NCI-H1105 (cell line): ENCODE data around the gene MZF1.
"Not testable (repeated sequence)": the region's sequence is repeated elsewhere in the genome, so short reads cannot be mapped to it uniquely, and the experiment has no call there.

Experiments
- DNase-seq: peaks from one replicate; lab custom pipeline; 2025; lab: John Stamatoyannopoulos, UW

The MZF1 gene

GRCh38 chr19:58572818-58573657 lies at the start of gene MZF1:
MZF1 (minus strand) TSS chr19:58573335; CDS start chr19:58571389, 1,946 bp downstream.
- DNase-seq = no peak

DNA sequence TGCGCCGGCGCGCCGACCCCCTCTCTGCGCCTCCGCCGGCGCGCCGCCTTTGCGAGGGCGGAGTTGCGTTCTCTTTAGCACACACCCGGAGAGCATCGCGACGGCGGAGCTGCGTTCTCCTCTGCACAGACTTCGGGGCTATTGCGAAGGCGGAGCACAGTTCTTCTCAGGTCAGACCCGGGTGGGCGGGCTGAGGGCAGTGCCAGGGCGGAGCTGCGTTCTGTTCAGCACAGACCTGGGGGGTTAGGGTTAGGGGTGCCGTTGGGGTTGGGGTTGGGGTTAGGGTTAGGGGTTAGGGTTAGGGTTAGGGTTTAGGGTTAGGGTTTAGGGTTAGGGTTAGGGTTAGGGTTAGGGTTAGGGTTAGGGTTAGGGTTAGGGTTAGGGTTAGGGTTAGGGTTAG lies 34.1 kb upstream of the MZF1 start:
- not testable (repeated sequence) for DNase-seq

GRCh38 chr19:58606251-58606896 lies 33.2 kb upstream of the MZF1 start:
- not testable (repeated sequence) for DNase-seq

DNA sequence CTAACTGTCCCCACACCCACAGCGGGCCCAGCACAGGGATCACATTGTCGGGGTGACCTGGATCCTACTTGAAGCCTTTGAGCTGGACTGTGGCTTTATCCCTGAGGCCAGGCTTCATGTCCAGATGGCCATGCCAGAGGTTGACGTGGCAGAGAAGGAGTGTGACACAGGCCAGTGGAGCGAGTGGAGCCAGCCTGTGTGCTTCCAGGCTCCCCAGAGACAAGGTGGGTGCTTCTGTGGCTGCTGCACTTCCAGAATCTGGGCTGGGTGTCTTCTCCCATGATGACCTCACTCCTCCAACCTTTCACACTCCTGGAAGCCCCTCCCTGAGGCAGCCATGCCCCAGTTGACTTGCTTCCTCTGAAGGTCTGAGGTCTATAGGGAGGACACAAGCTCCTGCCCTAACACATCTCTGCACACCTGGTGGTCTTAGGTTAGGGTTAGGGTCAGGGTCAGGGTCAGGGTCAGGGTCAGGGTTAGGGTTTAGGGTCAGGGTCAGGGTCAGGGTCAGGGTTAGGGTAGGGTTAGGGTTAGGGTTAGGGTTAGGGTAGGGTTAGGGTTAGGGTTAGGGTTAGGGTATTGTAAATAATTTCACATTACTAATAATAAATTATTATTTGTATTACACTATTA lies 13.1 kb upstream of the MZF1 start:
- DNase-seq = no peak

DNA sequence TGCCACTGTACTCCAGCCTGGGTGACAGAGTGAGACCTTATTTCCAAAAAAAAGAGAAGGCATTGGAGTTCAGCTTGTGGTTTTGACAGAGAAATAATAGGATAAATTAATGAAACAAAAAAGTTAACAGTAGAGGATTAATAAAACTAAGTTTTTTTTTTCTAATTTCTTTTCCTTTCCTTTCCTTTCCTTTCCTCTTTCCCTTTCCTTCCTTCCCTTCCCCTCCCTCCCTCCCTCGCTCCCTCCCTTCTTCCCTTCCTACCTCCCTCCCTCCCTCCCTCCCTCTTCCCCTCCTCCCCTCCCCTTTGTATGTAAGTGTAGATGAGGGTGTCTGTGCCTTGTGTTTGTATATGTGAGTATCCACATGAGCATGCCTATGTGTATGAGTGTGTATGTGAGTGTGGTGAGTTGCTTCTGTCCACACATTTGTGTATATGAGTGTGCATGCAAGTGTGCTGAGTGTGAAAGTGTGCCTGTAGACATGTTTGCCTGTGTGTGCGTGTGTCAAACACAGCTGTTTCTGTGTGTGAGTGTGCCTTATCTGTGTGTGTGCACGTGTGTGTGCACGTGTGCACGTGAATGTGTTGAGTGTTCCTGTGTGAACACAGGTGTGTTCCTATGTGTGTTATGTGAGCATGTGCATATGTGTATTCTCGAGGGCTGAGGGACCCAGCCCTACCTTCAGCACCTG lies 12.5 kb upstream of the MZF1 start:
- DNase-seq = no peak

DNA sequence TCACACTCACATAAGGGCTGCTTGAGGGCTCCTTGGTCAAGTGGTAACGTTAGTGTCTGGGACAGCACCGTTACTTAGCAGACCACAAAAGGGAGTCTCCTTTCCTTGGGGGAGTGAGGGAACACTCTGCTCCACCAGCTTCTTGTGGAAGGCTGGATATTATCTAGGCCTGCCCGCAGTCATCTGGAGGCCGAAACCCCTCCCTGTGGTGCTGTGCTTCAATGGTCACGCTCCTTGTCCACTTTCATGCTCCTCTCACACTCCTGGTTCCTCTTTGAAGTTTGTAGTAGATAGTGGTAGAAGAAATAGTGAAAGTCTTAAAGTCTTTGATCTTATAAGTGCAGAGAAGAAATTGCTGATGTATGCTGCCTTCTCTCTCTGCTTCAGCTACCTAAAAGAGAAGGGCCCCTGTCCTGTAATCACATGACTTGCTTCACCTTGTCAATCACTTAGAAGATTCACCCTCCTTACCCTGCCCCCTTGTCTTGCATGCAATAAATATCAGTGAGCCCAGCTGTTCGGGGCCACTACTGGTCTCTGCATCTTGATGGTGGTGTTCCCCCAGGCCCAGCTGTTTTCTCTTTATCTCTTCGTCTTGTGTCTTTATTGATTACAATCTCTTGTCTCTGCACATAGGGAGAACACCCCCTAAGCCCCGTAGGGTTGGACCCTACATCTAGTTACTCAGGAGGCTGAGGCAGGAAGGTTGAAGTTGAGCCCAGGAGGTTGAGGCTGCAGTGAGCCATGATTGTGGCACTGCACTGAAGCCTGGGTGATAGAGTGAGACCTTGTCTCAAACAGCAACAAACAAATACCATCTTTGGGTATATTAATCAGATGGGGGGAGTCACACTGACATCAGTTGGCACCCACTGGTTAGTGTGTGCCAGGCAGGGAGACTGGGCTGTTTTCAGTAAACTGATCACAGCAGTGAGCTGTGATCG lies 11.6 kb upstream of the MZF1 start:
- DNase-seq = no peak

- DNase-seq = no peak
Observed at GRCh38 chr19:58582985-58583384, 9.8 kb upstream of the MZF1 start.

DNA sequence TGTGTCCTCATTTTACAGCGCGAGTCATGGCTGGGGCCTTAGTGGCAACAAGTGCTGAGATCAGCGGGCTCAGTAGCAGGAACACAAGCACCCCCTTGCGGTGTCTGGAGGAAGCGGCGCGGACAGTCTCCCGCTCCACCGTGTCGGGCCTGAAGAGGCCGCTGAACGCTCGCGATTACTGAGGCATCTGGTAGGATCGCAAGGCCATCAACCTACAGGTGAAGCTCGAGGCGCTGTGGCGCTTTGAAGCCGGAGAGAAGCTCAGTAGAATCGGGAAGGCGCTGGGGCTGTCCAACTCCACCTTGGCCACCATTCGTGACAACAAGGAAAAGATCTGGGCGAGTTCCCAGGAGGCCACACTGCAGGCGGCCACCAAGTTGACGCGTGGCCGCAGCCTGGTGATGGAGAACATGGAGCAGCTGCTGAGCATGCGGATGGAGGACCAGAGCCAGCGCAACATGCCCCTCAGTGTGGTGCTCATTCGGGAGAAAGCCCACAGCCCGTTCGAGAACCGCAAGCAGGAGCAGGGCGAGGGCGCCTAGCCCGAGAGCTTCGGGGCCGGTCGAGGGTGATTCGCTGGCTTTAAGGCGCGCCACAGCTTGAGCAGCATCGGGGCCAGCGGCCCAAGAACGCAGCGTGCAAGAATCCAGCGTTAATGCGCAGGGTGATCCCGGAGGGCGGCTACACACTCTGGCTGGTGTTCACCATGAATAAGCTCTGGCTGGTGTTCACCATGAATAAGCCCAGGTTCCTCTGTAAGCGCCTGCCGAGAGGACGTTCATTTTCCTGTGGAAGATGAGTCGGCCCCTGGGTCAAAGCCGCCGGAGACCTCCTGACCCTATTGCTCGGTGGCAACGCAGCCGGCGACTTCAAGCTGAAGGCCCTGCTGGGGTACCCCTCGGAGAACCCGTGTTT lies 8.3 kb upstream of the MZF1 start:
- no peak for DNase-seq

DNA sequence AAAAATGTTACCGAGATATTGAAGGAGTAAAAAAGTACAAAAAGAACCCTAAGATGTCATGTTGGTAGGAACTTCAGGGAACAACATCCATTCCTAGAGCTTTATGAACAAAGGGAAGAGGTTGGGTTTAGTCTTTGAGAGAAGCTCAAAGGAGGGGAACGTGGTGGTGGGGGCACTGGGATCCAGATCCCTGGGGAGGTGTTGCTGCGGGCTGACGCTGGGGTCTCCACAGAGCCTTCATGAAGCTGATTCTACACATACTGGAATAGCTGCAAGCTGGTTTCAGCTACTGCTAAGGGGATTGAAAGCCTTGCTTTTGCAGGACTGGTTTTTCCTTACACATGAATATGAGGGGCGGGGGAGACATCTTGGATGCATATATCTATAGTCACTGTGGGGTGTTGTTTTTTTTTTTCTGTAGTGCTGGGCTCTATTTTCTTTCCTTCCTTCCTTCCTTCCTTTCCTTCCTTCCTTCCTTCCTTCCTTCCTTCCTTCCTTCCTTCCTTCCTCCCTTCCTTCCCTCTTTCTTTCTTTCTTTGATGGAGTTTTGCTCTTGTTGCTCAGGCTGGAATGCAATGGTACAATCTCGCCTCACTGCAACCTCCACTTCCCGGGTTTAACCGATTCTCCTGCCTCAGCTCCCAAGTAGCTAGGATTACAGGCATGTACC lies 6.5 kb upstream of the MZF1 start:
- DNase-seq = no peak

DNA sequence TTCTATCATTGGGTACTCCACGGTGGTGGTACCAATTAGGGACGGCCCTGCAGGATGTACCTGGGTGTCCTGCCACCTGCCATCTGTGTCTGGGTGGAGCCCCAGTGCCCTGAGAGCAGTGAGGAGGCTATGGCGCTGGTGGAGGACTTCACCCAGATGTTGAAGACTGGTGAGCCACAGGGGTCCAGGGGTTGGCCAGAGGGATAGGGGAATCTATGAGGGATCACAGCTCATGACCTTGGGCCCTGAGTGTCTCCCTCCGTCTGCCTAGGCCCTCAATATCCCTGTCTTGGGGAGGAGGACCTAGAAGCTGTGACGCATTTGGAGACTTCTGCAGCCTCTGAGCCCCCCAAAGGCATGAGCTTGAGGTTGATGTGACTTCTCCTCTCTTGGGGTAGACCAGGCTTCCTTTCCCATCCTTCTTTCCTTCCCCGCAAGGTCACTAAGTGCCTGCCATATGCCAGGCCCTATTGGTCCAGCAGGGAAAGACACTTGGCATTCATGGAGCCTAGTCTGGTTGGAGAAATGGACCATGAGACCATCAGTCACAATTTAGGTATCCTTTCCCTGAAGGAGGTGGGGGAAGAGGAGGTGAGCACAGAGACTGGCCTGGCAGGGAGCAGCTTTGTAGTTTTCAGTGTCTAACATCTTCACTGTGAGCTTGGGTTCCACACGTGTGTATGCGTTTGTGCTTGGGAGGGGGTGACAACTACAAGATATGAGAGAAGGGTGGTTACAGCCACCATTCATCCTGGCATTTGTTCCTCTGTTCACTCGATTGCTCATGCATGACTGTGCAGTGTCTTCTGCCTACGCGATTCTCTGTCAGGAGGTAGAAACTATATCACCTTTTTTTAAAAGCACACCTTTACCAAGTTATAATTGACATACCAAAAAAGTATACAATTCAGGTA lies 5.1 kb upstream of the MZF1 start:
- no peak for DNase-seq

- not testable (repeated sequence) for DNase-seq
Observed at GRCh38 chr19:58577581-58577980, 4.4 kb upstream of the MZF1 start.

GRCh38 chr19:58575183-58576041 lies 2.3 kb upstream of the MZF1 start:
- no peak for DNase-seq

DNA sequence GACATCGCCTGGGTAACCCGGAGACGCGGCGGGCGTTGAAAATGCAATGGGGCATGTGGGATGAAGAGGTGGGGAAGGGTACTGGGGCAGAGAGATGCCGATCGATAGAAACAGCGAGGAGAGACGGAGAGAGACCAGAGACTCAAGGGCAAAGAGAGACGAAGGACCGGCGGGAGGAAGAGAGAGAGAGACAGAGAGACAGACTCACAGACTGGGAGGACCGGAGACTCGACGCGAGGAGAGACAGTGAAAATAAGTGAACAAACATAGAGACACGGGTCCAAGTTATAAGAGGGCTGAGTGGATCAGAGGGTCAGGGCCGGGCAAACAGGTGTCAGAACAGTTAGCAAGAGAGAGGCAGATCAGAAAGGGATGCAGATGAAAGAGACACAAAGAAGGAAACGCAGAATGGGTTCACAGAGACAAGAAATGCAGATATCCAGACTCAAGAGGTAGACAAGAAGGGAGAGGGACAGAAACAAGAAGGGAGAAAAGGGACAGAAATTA lies 576 bp upstream of the MZF1 start:
- no peak for DNase-seq

DNA sequence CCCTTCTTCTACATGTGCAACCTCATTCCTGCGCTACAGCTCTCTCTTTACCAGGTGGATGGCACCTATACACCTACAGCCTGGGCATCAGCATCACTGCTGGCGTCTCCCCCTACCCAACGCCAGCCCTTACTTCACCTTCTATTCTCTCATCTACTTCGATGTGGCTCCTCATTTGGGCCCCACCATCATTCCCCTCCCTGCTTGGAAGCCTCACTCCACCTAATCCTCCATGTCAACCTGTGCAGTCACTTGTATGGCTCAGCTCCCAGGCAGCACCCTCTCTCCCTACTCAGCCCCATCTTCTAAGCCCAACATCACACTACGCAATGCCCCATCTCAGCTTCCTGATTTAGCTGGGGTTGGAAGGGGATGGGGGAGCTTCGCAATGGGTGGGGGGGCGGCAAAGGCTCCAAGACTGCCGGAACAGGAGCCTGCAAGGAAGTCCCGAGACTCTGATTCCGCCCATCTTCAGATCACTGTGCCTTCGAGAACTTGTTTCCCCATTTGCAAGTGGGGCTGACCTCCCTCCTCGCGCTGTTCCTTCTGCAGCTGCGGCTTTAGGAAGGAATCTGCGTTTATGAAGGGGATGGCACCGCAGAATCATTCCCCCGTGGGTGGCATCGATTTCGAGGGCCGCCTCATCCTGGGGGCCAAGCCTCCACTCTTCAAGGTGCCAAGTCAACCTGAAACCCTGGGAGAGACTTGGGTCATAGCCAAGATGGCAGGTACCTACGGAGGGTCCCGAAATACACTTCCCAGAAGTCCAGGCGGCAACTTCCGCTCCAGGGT lies 913 bp downstream of the MZF1 start:
- no peak for DNase-seq

DNA sequence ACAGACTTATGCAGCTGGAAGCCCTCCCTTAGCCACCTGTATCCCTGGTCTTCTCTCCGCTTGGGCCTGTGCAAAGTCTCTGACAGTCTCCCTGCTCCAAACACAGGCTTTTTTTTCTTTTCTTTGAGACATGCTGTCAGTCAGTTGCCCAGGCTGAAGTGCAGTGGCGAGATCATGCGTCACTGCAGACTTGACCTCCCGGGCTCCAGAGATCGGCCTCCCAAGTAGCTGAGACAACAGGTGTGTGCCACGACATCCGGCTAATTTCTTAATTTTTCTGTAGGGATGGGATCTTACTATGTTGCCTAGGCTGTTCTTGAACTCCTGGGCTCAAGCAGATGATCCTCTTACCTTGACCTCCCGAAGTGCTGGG lies 1.6 kb downstream of the MZF1 start:
- DNase-seq = no peak

GRCh38 chr19:58570770-58571574 lies 2.2 kb downstream of the MZF1 start:
- DNase-seq = no peak
